LoVo (cell line): Measurements from ENCODE around the gene TECTA.
"Not testable (repeated sequence)": the region's sequence is repeated elsewhere in the genome, so short reads cannot be mapped to it uniquely, and the experiment has no call there.

Experiments
- DNase-seq: peaks from one replicate; pipeline ENCODE4 v3.0.0-alpha.2; 2016; ENCODE audit warnings: low spot score

Gene TECTA

DNA sequence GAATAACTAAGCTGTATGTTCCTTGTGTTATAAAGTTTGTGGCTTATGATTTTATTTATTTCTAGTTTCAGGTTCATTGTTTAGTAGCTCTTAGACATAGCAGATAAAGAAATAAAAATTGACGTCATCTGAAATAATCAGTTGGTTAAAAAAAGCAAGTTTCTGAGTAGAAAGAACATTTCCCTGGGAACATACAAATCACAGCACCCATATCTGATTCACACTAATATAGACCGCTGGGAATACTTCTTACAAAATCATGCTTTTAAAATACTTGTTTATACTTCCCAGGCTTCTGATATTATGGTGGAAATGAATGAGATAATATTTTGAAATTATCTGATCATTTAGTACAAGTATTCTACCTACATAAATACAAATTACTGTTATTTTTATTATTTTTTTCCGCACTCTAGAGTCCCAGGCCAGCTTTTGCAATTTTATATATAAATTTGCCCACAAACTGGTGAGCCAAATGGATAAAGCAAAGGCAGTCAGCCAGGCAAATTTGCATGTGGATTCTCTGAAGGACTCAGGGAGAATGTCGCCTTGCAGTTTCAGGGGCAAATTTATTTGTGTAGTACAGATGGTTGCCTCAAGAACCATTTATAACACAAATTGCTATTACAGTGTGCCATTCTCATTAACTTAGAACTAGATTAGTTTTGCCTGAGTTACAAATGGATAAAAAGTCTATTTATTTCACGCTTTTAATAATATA is 128.6 kb downstream of the TECTA start:
- DNase-seq: no peak

DNA sequence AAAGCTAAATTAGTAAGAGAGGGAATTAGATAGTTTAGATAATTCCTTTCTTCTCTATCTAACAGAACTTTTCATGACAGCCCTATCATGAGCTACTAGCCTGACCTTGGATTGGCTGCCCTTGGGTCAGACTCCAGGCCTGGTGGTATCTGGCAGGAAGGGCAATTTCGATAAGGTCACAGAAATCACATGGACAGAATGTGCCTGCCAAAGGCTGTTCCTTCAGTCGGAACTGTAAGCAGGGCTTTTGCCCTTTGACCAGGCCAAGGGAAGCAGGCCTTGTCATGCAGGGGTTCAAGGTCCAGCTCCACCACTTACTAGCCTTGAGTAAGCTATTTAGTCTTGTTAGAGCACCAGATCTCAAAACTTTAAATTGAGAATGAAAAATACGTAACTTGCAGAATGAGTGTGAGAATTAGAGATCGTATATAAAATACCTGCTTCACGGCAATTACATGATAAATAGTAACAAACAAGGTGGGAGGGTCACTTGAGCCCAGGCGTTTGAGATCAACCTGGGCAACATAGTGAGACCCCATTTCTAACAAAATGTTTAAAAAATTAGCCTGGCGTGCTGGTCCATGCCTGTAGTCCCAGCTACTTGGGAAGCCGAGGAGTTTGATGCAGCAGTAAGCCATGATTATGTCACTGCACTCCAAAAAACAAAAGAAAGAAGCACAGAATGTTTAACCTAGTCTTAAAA is 130.7 kb downstream of the TECTA start:
- no peak for DNase-seq

DNA sequence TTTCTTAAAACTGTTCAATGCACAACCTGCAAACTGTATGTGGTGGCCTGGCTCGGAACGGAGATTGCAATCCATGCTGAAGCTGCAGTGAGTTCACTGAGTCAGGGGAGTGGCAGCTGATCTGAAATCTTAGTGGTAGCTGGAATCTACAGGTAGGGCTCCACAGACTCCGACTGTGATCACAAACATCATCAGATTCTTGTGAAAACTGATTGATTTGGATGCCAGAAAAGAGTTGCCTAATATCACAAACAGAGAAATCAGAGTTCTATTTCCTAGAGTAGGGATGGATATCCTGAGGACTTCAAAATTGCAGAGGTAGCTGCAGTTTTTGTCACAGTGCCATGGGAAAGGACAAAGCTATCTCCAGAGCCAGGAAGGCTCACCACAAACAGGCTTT is 134.0 kb downstream of the TECTA start:
- no peak for DNase-seq

DNA sequence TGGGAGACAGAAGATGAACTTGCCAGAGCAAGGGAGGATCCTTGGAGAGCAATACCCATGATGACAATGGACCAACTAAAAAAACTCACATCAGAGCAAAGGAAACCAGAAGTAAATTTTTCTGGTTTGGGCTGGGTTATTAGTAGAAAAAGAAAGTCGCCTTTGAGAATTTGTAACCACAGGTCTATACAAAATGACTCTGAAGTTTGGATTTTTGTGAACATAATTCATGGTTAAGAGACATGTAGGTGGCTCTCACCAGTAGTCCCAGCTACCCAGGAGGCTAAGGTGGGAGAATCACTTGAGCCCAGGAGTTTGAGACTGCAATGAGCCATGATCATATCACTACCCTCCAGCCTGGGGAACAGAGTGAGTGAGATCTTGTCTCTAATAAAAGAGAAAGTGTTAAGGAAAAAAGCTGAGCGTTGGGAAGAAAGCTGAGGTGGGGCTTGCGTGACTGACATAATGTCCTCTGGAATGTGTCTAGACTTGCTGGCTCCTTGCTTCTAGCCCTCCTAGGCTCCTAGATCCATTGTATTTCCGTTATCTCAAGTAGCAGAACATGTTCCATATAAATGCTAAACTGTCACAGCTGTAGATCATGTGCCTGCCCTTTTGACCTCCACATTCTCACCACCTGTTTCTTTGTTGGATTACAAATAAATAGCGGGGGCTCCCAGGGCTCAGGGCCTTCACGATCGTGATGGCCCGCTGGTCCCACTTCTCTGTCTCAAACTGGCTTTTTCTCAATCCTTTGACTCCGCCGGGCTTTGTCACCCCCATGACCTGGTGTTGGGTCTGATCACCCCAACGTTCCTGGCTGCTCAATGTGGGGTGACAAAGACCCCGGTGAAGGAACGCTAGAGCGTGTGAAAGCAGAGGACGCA is 135.3 kb downstream of the TECTA start:
- peak; percentile 17 for DNase-seq

DNA sequence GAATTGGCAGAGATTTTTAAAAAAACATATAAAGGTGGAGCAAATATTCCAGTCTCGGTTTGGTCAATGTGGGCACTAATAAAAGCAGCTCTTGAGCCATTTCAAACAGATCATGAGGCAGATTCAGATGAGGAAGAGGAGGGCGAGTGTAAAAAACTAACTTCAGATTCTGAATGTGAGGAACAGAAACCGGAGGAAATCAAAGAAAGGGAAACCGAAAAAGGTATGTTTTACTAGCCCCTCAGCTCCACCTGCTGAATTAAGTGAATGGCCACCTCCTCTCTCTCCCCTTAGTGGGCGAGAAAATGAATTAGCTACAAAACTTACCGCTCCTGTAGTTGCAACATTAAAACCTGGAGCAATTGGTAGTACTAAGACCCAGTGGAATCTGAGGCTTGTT is 136.2 kb downstream of the TECTA start:
- DNase-seq: not testable (repeated sequence)

DNA sequence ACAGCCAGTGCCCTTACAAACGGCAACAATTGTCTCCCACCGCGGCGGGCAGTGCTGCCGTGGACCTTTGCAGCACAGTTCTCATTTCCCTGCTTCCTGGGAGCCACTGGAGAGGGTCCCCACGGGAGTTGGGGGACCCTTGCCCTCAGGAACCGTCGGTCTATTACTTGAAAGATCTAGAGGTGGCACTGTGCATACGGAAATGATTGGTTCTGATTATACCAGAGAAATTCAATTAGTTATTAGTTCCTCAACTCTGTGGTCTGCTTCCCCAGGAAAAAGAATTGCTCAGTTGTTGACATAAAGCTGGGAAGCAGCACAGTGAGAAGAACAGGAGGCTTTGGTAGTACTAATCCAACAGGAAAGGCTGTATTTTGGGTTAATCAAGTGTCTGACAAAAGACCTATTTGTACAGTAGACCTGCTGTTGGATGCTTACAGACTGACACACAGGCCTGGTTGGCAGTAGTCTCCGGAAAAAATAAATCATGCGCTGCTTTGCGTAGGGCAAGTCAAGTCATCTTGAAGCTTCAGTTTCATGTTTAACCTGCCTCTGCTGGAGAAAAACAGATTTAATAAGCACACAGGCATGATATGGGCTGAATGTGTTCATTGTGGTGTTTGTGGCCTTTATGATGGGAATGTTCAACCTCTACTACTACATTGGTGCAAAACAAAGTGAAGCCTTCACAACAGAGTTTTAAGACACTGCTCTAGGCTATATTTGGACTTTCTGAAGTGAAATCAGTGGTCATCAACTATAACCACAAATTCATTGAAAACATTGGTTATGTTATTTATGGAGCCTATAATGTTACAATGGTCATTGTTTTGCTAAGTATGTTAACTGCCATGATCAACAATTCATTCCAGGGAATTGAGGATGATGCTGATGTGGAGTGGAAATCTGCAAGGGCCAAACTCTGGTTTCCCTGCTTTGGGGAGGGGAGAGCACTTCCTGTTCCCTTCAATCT is 136.9 kb downstream of the TECTA start:
- no peak for DNase-seq

DNA sequence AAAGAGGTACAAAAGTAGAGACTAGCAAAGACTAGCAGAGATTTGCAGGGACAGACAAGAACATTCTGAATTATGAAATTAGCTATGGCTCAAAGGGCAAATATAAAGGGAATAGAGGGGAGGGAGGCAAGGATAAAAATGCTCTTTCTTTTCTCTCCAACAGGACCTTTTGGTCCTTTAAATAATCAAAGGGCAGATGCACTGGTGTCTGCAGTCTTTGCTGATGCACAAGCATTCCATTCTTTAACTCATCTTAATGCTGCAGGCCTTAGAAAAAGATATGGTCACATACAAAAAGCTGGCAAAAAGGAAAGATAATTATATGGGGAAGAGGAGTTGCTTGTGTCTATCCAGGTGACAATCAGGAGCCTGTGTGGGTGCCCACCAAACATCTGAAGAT is 137.9 kb downstream of the TECTA start:
- DNase-seq: no peak

DNA sequence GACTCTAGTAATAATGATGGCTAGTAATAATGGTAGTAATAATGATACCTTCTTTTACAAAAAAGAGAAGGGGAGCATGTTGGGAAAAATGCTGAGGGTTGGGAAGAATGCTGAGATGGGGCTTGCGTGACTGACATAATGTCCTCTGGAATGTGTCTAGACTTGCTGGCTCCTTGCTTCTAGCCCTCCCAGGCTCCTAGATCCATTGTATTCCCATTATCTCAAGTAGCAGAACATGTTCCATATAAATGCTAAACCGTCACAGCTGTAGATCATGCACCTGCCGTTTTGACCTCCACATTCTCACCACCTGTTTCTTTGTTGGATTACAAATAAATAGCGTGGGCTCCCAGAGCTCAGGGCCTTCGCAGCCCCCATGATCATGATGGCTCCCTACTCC is 139.0 kb downstream of the TECTA start:
- DNase-seq: not testable (repeated sequence)

DNA sequence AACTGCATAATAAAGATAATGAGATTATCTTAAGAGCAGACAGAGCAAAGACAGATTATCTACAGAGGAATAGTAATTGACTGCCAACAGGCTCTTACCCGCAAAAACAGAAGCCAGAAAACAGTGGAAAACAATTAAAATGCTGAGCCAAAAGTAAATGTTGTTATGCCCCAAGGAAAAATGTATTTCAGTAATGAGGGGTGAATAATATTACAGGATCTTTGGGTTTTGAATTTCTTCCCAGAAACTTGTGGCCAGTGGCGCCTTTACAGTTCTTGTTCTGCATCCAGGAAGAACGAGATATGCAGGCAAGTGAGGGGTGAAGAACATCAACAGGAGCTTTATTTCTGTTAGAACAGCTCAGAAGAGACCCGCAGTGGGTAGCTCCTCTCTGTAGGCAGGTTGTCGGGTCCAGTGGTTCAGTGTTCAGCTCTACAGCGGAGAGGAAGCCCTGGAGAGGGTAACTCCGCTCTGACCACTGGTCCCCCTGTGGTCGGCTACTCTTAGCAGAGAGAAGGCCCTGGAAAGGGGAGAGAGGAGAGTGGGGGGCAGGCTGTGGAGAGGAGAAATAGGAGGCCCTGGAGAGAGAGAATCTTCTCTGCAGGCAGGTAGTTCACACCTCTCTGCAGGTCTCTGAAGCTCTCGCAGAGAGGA is 139.7 kb downstream of the TECTA start:
- DNase-seq: no peak
